ENCODE measurements around the gene CTU1. TPM values are rescaled to one million over a fixed set of nuclear protein-coding genes. Genes with fewer than 3 reads are reported as not detected.

CTU1 gene
- total and polyA plus RNA-seq, 10 of the 15 experiments (the other 5 are each of a cell fraction or from before 2014, with no cell fraction given): 0.02 to 10.5 (median 3.0) TPM; not detected in 1

- TF ChIP-seq, protein P1, sequence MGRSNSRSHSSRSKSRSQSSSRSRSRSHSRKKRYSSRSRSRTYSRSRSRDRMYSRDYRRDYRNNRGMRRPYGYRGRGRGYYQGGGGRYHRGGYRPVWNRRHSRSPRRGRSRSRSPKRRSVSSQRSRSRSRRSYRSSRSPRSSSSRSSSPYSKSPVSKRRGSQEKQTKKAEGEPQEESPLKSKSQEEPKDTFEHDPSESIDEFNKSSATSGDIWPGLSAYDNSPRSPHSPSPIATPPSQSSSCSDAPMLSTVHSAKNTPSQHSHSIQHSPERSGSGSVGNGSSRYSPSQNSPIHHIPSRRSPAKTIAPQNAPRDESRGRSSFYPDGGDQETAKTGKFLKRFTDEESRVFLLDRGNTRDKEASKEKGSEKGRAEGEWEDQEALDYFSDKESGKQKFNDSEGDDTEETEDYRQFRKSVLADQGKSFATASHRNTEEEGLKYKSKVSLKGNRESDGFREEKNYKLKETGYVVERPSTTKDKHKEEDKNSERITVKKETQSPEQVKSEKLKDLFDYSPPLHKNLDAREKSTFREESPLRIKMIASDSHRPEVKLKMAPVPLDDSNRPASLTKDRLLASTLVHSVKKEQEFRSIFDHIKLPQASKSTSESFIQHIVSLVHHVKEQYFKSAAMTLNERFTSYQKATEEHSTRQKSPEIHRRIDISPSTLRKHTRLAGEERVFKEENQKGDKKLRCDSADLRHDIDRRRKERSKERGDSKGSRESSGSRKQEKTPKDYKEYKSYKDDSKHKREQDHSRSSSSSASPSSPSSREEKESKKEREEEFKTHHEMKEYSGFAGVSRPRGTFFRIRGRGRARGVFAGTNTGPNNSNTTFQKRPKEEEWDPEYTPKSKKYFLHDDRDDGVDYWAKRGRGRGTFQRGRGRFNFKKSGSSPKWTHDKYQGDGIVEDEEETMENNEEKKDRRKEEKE (IDR thresholded peaks at IDR 0.05): no peak
Observed at GRCh38 chr19:51125421-51126075, 17.3 kb upstream of the CTU1 start (continued).

DNA sequence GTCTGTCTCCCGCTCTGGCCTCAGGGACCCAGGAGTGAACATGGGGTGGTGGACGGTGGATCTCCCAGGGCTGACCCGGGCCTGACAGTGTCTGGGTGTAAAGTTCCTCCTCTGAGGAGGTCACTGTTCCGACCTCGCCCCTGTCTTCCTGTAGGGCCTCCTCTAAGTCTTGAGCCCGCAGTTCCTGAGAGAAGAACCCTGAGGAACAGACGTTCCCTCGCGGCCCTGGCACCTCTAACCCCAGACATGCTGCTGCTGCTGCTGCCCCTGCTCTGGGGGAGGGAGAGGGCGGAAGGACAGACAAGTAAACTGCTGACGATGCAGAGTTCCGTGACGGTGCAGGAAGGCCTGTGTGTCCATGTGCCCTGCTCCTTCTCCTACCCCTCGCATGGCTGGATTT, 16.5 kb upstream of the CTU1 start, which contains the start of gene SIGLEC9:
Gene SIGLEC9, plus strand, starts transcription at position 178 of the 400 bp plus-strand sequence. Its CDS starts 69 bp downstream, at position 247.
- no peak for ATAC-seq
- no peak for FAIRE-seq
- intact Hi-C loops (cut with micrococcal nuclease; ENCODE audit: unreplicated experiment) (no loop called here), in situ Hi-C loops (cut with MboI) (no loop called here)
- Histone ChIP-seq H3K27ac (ENCODE audit: control insufficient read depth, insufficient read depth) (no peak within 1 kb of the TSS), H4K20me1 (ENCODE audit: control insufficient read depth, insufficient read depth) (no peaks in the 10 kb centered on the region), H2AFZ (ENCODE audit: control insufficient read depth, low read depth, low read length) (no peak within 1 kb of the TSS), H3K4me2 (ENCODE audit: control insufficient read depth, insufficient read depth) (no peak within 1 kb of the TSS), H3K9me3 (replicated peaks; ENCODE audit: control insufficient read depth, insufficient read depth, low read length) (no peaks in the 10 kb centered on the region), H3K4me1 (ENCODE audit: control insufficient read depth, insufficient read depth, low read length) (peaks cover 5% of the 10 kb centered on the region; the same call in 1 of the 2 replicates), H3K4me3 (no peak within 1 kb of the TSS), H3K27me3 (replicated peaks in 1 of 2; ENCODE audit: control insufficient read depth in 2 of 2, insufficient read depth in 2 of 2, low read length in 1 of 2) (peaks cover 0 to 2% of the 10 kb centered on the region in 2 experiments; a peak in 2 of 4 replicates), H3K79me2 (ENCODE audit: control insufficient read depth, insufficient read depth, low read length) (no peaks in the 10 kb centered on the region), H3K9ac (ENCODE audit: control insufficient read depth, insufficient read depth, low read length) (no peak within 1 kb of the TSS), H3K36me3 (ENCODE audit: control insufficient read depth in 2 of 2, insufficient read depth in 2 of 2, low read length in 1 of 2) (no peaks in the 10 kb centered on the region)
- 31% methylated on average over 14 of the region's 14 CpGs for WGBS (ENCODE audit: insufficient coverage, insufficient replicate concordance, low lambda C conversion rate, missing lambda C conversion rate)
- DNase-seq (ENCODE audit: low read depth, low spot score): no peak
- CTCF ChIA-PET: no interaction called here
- SMC1A ChIA-PET (ENCODE audit: uncharacterized antibody, unreplicated experiment): no interaction called here
- POLR2A ChIA-PET: no interaction called here
- no peak for TF ChIP-seq ESRRA (IDR thresholded peaks at IDR 0.05; ENCODE audit: low read length)
- TF ChIP-seq BHLHE40 (IDR thresholded peaks at IDR 0.05; ENCODE audit: borderline replicate concordance in 1 of 2, low read depth in 2 of 2, low read length in 1 of 2): no peak
- TF ChIP-seq NFYA (IDR thresholded peaks at IDR 0.05; ENCODE audit: borderline replicate concordance, low read depth, low read length): no peak
- TF ChIP-seq SREBF1 (IDR thresholded peaks at IDR 0.05; ENCODE audit: low read length): no peak
- TF ChIP-seq, protein P2, sequence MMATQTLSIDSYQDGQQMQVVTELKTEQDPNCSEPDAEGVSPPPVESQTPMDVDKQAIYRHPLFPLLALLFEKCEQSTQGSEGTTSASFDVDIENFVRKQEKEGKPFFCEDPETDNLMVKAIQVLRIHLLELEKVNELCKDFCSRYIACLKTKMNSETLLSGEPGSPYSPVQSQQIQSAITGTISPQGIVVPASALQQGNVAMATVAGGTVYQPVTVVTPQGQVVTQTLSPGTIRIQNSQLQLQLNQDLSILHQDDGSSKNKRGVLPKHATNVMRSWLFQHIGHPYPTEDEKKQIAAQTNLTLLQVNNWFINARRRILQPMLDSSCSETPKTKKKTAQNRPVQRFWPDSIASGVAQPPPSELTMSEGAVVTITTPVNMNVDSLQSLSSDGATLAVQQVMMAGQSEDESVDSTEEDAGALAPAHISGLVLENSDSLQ (IDR thresholded peaks at IDR 0.05): no peak
- no peak for TF ChIP-seq CHD4 (IDR thresholded peaks at IDR 0.05)
- no peak for TF ChIP-seq NFXL1 (IDR thresholded peaks at IDR 0.05; ENCODE audit: borderline replicate concordance)
- no peak for TF ChIP-seq SREBF2 (IDR thresholded peaks at IDR 0.05; ENCODE audit: low read length)
- TF ChIP-seq POLR2AphosphoS2 (IDR thresholded peaks at IDR 0.05; ENCODE audit: low read depth, low read length): no peak
- TF ChIP-seq BCL11A (IDR thresholded peaks at IDR 0.05; ENCODE audit: low read depth, low read length): no peak
- no peak for TF ChIP-seq MTA3 (IDR thresholded peaks at IDR 0.05; ENCODE audit: borderline replicate concordance, low read length)
- no peak for TF ChIP-seq KDM1A (IDR thresholded peaks at IDR 0.05; ENCODE audit: borderline replicate concordance)
- no peak for TF ChIP-seq SMC3 (IDR thresholded peaks at IDR 0.05; ENCODE audit: borderline replicate concordance, low read length)
- TF ChIP-seq MEF2B (IDR thresholded peaks at IDR 0.05; ENCODE audit: partially characterized antibody, poor library complexity, severe bottlenecking): no peak
- no TSS peak for BruUV-seq (replicated peaks)
- RAD21 ChIA-PET (ENCODE audit: unreplicated experiment): no interaction called here

Data from GM12878 (cell line).